Measurements from ENCODE around the gene PPARD.
"Not testable (repeated sequence)": the region's sequence is repeated elsewhere in the genome, so short reads cannot be mapped to it uniquely, and the experiment has no call there.

PPARD gene

GRCh38 chr6:35386989-35387388 lies 44.6 kb downstream of the PPARD start:
- no peak for DNase-seq

GRCh38 chr6:35388030-35388429 lies 45.7 kb downstream of the PPARD start:
- no peak for DNase-seq

- no peak for DNase-seq
Observed at GRCh38 chr6:35388772-35389352, 46.5 kb downstream of the PPARD start.

- not testable (repeated sequence) for DNase-seq
Observed at GRCh38 chr6:35389386-35389785, 47.0 kb downstream of the PPARD start.

DNA sequence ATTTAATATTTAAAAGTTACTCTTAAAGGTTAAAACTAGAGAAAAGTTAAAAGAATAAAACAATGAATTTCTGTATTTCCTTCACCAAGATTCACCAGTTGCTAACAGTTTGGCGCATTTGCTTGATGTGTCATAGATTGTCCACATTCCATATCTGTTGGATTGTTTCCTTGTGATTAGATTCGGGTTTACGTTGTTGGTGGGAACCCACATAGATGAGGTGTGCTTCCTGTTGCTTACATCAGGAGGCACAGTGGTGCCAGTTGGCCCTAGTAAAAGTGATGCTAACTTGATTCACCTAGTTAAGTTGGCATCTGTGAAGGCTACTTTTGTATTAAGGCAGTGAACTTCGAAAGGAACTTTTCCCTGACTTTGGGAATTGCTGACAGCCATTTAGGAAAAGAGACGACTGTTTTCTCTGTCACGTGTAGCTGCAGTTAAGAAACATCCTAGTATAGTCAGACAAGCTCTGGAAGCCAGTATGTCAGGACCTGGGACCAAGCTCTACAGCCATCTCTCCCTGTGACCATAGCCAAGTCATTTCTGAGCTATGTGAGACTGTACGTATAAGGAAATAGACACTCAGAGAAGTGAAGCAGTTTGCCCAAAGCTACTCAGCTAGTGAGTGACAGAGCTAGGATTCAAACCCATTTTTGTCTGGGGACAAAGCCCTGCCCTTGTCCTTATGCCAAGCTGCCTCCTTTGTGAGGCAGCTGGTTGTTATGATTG lies 49.0 kb downstream of the PPARD start:
- DNase-seq = no peak

GRCh38 chr6:35392111-35392702 lies 49.8 kb downstream of the PPARD start:
- DNase-seq = no peak

GRCh38 chr6:35392773-35393672 lies 50.7 kb downstream of the PPARD start:
- no peak for DNase-seq

DNA sequence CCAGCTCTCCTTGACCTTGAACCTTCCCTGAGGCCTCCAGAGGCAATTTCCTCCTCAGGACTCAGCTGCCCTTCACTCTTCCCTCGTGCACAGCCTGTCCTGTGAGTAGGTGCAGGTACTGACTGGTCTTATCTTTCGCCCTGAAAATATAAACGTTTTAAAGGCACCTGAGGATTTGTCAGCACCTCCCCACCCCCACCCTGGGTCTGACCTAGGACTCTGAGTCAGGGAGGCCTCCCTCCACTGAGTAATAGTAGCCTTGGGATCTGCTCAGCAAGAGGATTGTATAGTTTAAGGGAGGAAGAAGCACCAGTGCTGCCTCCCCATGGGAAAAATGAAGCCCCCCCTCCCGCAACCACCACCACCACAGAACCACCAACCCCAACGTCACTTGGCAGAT lies 54.6 kb downstream of the PPARD start:
- no peak for DNase-seq

GRCh38 chr6:35397806-35398418 lies 55.6 kb downstream of the PPARD start:
- DNase-seq = no peak

DNA sequence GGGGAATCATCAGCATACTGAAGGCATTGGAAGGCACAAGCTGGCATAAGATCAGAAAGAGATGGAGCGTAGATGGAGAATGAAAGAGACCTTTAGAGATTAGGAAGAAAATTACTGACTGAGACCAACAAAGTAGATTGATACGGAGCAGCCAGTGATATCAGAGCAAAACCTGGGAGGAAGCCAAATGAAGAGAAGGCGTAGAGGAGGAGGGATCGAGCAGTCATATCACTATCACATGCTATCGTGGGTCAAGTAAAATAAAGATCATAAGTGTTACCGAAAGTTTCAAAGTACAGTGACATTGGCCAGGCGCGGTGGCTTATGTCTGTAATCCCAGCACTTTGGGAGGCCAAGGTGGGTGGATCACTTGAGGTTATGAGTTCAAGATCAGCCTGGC lies 56.2 kb downstream of the PPARD start:
- DNase-seq = no peak

DNA sequence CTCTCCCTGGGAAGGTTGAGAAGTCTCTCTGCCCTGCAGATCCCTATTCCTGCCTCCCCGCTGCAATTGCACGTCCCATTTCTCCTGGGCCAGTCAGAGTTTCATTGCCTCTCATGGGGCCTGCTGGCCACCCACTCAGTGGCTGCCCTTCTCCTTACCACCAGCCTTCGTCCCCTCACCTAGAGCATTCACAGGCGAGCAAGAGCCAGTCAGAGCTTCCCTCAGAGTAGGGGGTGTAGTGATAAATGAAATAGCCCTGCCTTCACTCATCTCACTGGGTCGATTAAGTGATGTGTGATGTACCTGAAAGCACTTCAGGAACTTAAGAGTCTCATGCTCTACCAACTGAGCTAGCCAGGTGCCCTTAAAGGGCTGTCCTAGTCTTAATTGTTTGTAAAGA lies 57.8 kb downstream of the PPARD start:
- DNase-seq = no peak

DNA sequence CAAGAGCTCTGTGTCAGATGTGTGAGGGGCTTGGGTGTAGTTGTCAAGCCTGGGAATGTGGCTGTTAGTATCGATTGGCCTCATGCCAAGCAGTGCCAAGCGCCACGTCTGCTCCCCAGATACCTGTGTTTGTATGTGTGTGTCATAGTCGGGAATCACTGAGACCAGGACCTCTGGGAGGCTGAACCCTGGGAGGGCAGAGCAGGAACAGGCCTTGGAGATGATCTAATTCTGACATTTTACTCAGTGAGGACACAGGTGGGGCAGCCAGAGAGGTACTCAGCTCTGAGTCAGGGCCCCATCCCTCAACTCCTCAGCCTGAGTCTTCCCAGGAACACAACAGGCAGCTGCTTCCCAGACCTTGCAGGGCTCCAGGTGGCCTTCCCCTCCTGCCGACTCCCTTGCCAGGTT lies 58.5 kb downstream of the PPARD start:
- DNase-seq = no peak

GRCh38 chr6:35401514-35401913 lies 59.2 kb downstream of the PPARD start:
- DNase-seq = no peak

- DNase-seq = no peak
Observed at GRCh38 chr6:35402136-35402855, 59.9 kb downstream of the PPARD start.

DNA sequence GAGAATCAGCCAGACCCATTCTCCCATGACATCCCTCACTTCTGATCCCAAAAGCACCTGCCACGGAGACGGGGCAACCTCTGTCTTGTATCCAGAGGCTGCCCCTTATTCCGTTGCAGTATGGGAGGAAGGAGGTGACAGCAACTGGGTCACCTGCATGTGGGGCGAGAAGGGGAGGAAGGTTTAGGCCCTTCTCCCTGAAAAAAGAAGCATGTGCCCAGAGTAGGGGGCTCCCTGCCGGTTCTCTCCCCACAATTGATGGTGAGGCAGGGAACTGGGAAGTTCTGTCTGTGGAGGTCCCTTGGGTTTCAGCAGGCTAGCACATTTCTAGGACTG lies 60.5 kb downstream of the PPARD start:
- DNase-seq = no peak

DNA sequence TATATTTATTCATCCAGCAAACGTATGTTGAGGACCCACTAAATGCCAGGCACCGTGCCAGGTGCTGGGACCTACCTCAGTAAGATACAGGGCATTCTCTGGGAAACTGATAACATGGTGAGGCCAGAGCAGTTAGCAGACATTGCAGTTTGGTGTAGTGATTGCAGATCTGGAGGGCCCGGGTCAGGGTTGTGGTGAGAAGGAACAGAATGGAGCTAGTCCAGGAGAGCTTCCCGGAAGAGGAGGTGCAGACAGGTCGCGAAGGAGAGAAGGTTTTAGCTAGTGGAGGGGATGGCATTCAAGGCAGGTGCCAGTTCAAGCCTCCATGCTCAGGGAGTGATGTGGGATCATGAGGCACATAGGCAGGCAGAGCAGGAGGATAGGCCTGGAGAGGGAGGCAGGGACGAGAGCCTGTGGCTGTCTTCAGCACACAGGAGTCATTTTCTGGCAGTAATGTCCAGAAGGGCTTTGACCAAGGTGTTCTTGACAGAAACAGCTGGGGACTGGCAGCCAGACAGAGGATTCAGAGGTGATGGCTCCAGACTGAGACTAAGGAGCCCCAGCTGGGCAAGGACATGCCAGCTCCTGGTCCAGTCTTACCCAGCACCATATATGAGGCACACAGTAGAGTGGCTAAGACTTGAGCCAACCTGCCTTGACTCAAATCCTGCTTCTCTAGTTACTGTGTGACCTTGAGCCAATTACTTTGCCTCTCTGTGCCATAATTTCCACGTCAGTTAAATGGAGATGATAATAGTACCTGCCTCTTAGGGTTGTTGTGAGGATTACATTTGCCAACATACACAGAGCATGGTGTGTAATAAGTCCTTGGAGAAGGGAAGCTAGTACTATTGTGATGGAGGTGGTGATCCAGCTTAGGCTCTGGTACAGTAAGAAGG lies 61.4 kb downstream of the PPARD start:
- no peak for DNase-seq

GRCh38 chr6:35406711-35407485 lies 64.5 kb downstream of the PPARD start:
- DNase-seq = no peak

- DNase-seq = no peak
Observed at GRCh38 chr6:35409245-35409644, 66.9 kb downstream of the PPARD start.

DNA sequence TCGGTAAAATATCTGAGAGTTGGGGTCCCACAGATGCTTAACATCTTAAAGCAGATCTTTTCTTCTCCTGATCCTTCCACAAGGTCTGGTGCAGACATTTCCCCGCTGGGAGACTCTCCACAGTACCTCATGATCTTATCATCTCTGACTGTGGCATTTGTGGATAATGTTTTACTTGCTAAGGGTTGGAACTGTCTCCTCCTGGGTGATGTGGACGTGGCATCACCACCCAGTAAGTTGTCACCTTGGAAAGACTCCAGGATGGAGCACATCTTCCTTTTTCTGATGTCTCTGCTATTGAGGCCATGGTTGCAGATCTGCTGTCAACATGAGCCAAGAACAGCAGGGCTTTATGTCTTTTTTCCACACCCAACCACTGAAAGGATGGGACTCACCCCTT lies 67.8 kb downstream of the PPARD start:
- no peak for DNase-seq

- DNase-seq = peak; percentile 17
Observed at GRCh38 chr6:35411066-35411465, 68.7 kb downstream of the PPARD start.

GRCh38 chr6:35412102-35412501 lies 69.7 kb downstream of the PPARD start:
- no peak for DNase-seq
